Adipocyte (in vitro differentiated cells): ENCODE measurements around the gene CCT8.

Source experiments
- DNase-seq: peaks from one replicate; pipeline ENCODE4 v3.0.0-alpha.2; 2015; ENCODE audit warnings: low read depth
- H3K27me3 ChIP-seq: replicated peaks from 2 replicates; pipeline ENCODE4 v1.7.0; 2013; ENCODE audit warnings: mild to moderate bottlenecking, low read length, moderate library complexity; ENCODE audit not compliant: control insufficient read depth, insufficient read depth
- H3K36me3 ChIP-seq: 2 replicates; pipeline ENCODE4 v1.7.0; 2013; ENCODE audit warnings: low read length, mild to moderate bottlenecking, moderate library complexity; ENCODE audit not compliant: control insufficient read depth, insufficient read depth, severe bottlenecking
- H3K4me1 ChIP-seq: 2 replicates; pipeline ENCODE4 v1.7.0; 2013; ENCODE audit warnings: mild to moderate bottlenecking, low read length, moderate library complexity; ENCODE audit not compliant: control insufficient read depth, insufficient read depth
- H3K4me3 ChIP-seq: 2 replicates; pipeline ENCODE4 v1.7.0; 2013; ENCODE audit warnings: mild to moderate bottlenecking, low read length, moderate library complexity
- H3K9ac ChIP-seq: 2 replicates; pipeline ENCODE4 v1.7.0; 2013; ENCODE audit warnings: mild to moderate bottlenecking, low read length, moderate library complexity
- H3K9me3 ChIP-seq: 2 replicates; pipeline ENCODE4 v1.7.0; 2013; ENCODE audit warnings: mild to moderate bottlenecking, low read length, moderate library complexity; ENCODE audit not compliant: control insufficient read depth

Gene CCT8, protein sequence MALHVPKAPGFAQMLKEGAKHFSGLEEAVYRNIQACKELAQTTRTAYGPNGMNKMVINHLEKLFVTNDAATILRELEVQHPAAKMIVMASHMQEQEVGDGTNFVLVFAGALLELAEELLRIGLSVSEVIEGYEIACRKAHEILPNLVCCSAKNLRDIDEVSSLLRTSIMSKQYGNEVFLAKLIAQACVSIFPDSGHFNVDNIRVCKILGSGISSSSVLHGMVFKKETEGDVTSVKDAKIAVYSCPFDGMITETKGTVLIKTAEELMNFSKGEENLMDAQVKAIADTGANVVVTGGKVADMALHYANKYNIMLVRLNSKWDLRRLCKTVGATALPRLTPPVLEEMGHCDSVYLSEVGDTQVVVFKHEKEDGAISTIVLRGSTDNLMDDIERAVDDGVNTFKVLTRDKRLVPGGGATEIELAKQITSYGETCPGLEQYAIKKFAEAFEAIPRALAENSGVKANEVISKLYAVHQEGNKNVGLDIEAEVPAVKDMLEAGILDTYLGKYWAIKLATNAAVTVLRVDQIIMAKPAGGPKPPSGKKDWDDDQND

GRCh38 chr21:29073222-29074006 lies at the start of gene CCT8:
CCT8 (minus strand) TSS chr21:29073648; CDS start chr21:29073590, 58 bp downstream.
- peak within 1 kb of the TSS; percentile 86 for H3K4me3 ChIP-seq
- H3K27me3 ChIP-seq, result no peaks in the 10 kb centered on the region
- DNase-seq, result peak; percentile 100
- H3K4me1 ChIP-seq, result peaks cover 30% of the 10 kb centered on the region
- no peaks in the 10 kb centered on the region for H3K9me3 ChIP-seq
- H3K36me3 ChIP-seq, result peaks cover 16% of the 10 kb centered on the region
- H3K9ac ChIP-seq, result peak within 1 kb of the TSS; percentile 98

DNA sequence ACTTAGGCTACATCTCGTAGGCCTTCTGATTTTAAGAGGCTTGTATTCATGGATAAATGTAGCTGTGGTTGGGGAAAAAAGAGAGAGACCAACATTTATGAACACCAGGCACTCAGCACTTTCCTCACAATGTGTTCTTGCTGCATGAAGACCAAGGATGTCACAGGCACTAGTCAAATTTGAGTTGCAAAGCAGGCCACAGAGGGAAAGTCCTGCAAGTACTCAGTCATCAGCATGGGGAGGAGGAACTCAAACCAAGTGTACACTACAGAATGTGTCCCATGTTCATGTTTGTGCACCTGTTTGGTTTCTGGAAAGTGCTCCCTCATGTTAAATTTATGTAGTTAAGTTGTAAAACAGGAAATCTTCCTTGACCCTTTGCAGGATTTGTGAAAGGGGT lies 48.3 kb upstream of the CCT8 start:
- no peaks in the 10 kb centered on the region for H3K4me1 ChIP-seq
- DNase-seq, result no peak
- no peak overlapping the region for H3K4me3 ChIP-seq
- H3K27me3 ChIP-seq, result no peaks in the 10 kb centered on the region
- H3K9ac ChIP-seq, result no peak overlapping the region
- H3K9me3 ChIP-seq, result no peaks in the 10 kb centered on the region
- H3K36me3 ChIP-seq, result no peaks in the 10 kb centered on the region

DNA sequence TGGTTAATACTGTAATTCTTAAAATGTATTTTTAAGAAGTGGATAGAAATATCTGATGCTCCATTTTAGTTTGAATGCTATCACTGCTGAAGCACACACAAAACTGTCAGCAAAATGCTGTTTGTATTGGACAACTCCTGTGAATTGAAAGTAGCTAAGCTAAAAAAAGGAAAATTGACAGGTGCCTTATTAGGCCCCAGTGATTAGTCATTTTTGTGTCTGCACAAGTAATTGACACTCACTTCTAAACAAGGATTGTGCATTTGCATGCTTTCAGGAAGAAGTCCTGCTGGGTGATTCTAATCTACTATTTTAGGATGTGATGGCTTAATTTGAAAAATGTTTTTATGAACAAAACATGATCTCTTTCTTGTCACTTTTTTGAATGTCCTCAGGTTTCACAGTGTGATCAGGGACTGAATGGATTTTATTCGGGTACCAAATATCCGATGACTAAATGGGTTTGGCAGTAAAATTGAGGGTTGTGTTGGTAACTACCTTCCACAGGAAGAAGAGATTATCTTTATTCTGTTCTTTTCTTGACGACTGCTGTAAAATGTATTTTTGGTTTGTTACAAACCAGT lies 44.0 kb upstream of the CCT8 start:
- Histone ChIP-seq H3K4me1 (no peaks in the 10 kb centered on the region), H3K9me3 (no peaks in the 10 kb centered on the region), H3K4me3 (no peak overlapping the region), H3K27me3 (no peaks in the 10 kb centered on the region), H3K36me3 (no peaks in the 10 kb centered on the region), H3K9ac (no peak overlapping the region)
- no peak for DNase-seq

DNA sequence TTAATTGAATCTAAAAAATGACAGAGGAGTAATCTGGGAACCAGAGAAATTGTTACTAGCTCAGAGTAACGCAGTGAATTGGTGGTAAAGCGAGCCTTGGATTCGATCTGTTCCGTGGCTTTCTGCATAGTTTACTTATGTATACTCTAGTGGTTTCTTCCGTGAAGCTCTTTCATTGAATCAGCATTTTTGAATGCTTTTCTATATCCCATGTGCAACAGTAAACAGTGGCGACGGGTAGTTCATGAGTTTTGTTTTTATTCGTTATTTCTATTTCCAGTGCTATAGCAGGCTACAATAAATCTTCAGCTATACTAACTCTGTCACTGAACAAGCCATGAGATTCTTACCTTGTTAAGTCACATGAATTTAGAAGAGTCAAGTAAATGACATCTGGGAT lies 42.5 kb upstream of the CCT8 start:
- no peak for DNase-seq
- Histone ChIP-seq H3K4me1 (no peaks in the 10 kb centered on the region), H3K36me3 (no peaks in the 10 kb centered on the region), H3K4me3 (no peak overlapping the region), H3K27me3 (no peaks in the 10 kb centered on the region), H3K9ac (no peak overlapping the region), H3K9me3 (no peaks in the 10 kb centered on the region)

- Histone ChIP-seq H3K27me3 (no peaks in the 10 kb centered on the region), H3K4me1 (no peaks in the 10 kb centered on the region), H3K4me3 (no peak overlapping the region), H3K9me3 (no peaks in the 10 kb centered on the region), H3K36me3 (no peaks in the 10 kb centered on the region), H3K9ac (no peak overlapping the region)
- peak; percentile 40 for DNase-seq
Observed at GRCh38 chr21:29114765-29115500, 41.5 kb upstream of the CCT8 start.

DNA sequence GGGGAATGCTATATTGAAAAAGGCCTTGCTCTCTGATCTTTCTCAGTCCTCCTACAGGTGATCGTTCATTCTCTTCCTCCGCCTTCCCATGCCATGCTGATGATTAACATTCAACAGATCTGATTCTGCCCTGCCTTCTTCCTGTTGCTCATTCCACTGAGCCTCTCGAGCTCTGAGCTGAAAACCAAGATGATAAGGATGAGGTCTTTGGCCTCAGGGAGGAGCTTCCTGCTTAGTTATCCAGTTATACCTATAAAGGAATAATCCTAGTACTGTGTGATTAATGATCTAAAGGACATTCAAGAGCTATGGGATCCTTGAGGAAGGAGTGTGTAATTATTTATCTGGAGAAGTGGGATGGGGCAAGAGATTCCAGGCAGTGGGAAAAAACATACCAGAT lies 31.8 kb upstream of the CCT8 start:
- no peaks in the 10 kb centered on the region for H3K9me3 ChIP-seq
- DNase-seq, result no peak
- H3K9ac ChIP-seq, result no peak overlapping the region

DNA sequence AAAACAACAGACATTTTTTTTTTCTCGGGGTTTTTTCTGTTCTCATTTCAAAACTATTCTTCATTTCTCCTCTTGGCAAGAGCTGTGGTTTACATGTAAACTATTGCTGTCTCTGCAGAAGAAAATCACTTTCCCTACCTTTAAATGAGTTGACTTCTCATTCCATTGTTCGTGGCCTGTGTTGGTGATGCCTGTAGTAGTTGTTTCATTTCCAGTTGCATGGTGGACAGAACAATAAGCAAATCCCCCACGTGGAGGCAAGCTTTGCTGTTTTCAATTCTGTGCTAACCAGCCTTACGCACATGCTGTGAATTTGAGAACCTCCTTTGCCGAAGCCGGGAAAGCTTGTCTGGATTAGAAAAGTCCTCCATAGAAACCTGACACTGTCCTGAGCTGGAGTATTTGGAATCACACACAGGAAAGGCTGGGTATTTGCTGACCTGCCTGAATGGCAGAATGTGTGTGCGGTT lies 30.8 kb upstream of the CCT8 start:
- Histone ChIP-seq H3K36me3 (no peaks in the 10 kb centered on the region), H3K27me3 (no peaks in the 10 kb centered on the region), H3K4me1 (peaks cover 3% of the 10 kb centered on the region), H3K4me3 (no peak overlapping the region), H3K9ac (no peak overlapping the region), H3K9me3 (no peaks in the 10 kb centered on the region)
- DNase-seq, result peak; percentile 13

More for the DNA sequence above, 31.8 kb upstream of the CCT8 start:
- Histone ChIP-seq H3K4me1 (no peaks in the 10 kb centered on the region), H3K4me3 (no peak overlapping the region), H3K27me3 (no peaks in the 10 kb centered on the region), H3K36me3 (no peaks in the 10 kb centered on the region)

GRCh38 chr21:29102791-29103257 lies 29.4 kb upstream of the CCT8 start:
- Histone ChIP-seq H3K4me3 (no peak overlapping the region), H3K4me1 (peaks cover 3% of the 10 kb centered on the region), H3K27me3 (no peaks in the 10 kb centered on the region), H3K36me3 (no peaks in the 10 kb centered on the region), H3K9me3 (no peaks in the 10 kb centered on the region), H3K9ac (no peak overlapping the region)
- DNase-seq, result no peak

DNA sequence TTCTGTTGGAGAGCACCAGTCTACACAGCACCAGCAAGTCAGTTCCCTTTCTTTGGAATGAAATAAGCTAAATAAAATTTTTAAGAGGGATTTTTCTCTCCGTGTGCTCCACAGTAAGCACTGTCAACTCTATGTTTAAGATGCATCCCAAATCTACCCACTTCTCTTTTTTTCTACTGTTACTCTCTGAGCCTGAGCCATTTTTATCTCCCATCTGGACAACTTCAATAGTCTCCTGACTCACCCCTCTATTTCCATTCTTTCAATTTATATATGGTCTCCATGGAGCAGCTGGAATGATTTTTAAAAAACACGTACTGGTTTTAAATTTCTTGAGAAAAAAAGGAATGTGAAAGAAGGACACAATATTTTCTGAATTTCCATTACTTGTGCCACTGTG lies 24.7 kb upstream of the CCT8 start:
- Histone ChIP-seq H3K9me3 (no peaks in the 10 kb centered on the region), H3K9ac (no peak overlapping the region), H3K4me1 (peaks cover 4% of the 10 kb centered on the region), H3K27me3 (no peaks in the 10 kb centered on the region), H3K36me3 (no peaks in the 10 kb centered on the region), H3K4me3 (no peak overlapping the region)
- no peak for DNase-seq

- H3K9ac ChIP-seq, result no peak overlapping the region
Observed at GRCh38 chr21:29096218-29097015, 23.0 kb upstream of the CCT8 start.

More at GRCh38 chr21:29096218-29097015, 23.0 kb upstream of the CCT8 start:
- Histone ChIP-seq H3K4me3 (no peak overlapping the region), H3K4me1 (peaks cover 21% of the 10 kb centered on the region), H3K27me3 (no peaks in the 10 kb centered on the region), H3K9me3 (no peaks in the 10 kb centered on the region), H3K36me3 (no peaks in the 10 kb centered on the region)
- no peak for DNase-seq
